Activated CD8-positive, alpha-beta T cell treated with anti-CD3 and anti-CD28 coated beads for 36 hours (primary cell): Measurements from ENCODE around the gene ROS1. TPM values are rescaled to one million over a fixed set of nuclear protein-coding genes. Genes with fewer than 3 reads are reported as not detected.

Source experiments
- ATAC-seq: fragments of 200-7000 bp; cut with Tn5 transposase; one replicate; pipeline ENCODE4 v1.10.0; 2021; ENCODE audit warnings: mild to moderate bottlenecking, moderate library complexity
- CTCF ChIA-PET: fragments of 350-600 bp; sonication (Branson Sonifier 250); formaldehyde crosslinking; loops from one replicate; lab custom pipeline; 2021; ENCODE audit warnings: antibody characterized with exemption; lab: Charles Lee
- POLR2A ChIA-PET: fragments of 350-600 bp; sonication (Branson Sonifier 250); formaldehyde crosslinking; loops from one replicate; lab custom pipeline; 2021; ENCODE audit warnings: antibody characterized with exemption; lab: Charles Lee
- DNase-seq: peaks from one replicate; pipeline ENCODE4 v3.0.0-alpha.2; 2020
- H3K27ac Mint-ChIP-seq: one replicate; pipeline ENCODE4 v1.8.0; 2021; ENCODE audit warnings: mild to moderate bottlenecking, mixed read lengths
- H3K27me3 Mint-ChIP-seq: one replicate; pipeline ENCODE4 v1.8.0; 2021; ENCODE audit warnings: mixed read lengths
- H3K36me3 Mint-ChIP-seq: one replicate; pipeline ENCODE4 v1.8.0; 2021; ENCODE audit warnings: low read depth, mixed read lengths
- H3K4me1 Mint-ChIP-seq: one replicate; pipeline ENCODE4 v1.8.0; 2021; ENCODE audit warnings: low read depth, mixed read lengths
- H3K4me3 Mint-ChIP-seq: one replicate; pipeline ENCODE4 v1.8.0; 2021; ENCODE audit warnings: mild to moderate bottlenecking, moderate library complexity, mixed read lengths
- H3K9me3 Mint-ChIP-seq: one replicate; pipeline ENCODE4 v1.8.0; 2021; ENCODE audit warnings: mixed read lengths
- CTCF ChIP-seq: fragments of 200-600 bp; IDR thresholded peaks from one replicate; pipeline ENCODE4 v1.8.0; 2022; ENCODE audit warnings: antibody characterized with exemption, mild to moderate bottlenecking
- intact Hi-C: fragments of 100-400 bp; cut with micrococcal nuclease; formaldehyde crosslinking; loops from one replicate; pipeline ENCODE4 v1.10.0; 2022
- total RNA-seq, 2 experiments: library from RNA; stranded (reverse); gene quantifications; one replicate each; pipeline ENCODE4 v1.2.3, GENCODE V29; 2021

The ROS1 gene
- total RNA-seq, 2 experiments from 2014 or later, result not detected

DNA sequence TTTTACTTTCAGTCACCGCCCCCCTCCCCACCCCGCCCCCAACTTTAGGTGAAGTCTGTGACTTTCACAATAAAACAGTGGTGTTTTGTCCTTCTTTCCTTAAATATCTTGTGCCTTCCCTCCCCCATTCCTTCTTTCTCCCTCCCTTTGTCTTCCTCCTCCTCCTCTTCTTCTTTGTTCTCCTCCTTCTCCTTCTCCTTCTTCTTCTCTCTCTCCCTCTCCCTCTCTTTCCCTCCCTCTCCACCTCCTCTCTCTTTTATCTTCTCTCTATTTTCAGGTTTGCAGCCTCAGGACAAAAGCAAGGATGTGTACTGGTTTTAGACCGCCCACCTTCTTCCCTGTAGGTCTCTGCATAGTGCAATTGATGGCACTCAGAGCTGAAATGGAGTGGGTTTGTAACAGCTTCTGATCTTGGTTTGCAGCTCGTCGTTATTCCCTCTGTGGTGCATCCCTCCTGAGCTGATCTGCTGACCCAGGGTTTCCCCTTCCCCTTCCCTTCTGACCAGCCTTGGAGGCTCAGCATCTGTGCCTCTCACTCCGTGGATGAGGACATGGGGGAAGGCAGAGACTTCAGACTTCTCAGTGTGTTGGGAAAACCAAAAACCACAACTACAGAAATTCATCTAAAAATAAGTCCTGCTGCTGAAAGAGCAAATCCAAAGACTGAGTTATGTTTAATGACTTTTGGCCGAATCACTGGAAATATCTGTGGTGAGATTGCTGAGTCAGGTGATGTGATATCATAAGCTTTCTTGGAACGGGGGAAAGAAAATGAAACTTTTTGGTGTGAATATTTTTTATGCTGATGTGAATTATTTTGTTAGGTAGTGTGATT, 153.5 kb downstream of the ROS1 start:
- intact Hi-C loops, result no loop called here

GRCh38 chr6:117270843-117271507, 154.8 kb downstream of the ROS1 start:
- POLR2A ChIA-PET, result no interaction called here

More for the DNA sequence above, 153.5 kb downstream of the ROS1 start:
- DNase-seq, result no peak
- CTCF ChIA-PET, result interaction anchor here (1.1 kb wide), 1 partner anchor 11 kb away, joined by 3 read pairs; no protein-coding TSS in a partner anchor
- Mint-ChIP-seq H3K27me3 (peaks cover 64% of the 10 kb centered on the region), H3K27ac (no peak overlapping the region), H3K36me3 (no peaks in the 10 kb centered on the region), H3K4me3 (no peak overlapping the region), H3K9me3 (no peaks in the 10 kb centered on the region), H3K4me1 (peaks cover 5% of the 10 kb centered on the region)
- TF ChIP-seq CTCF, result no peak
- ATAC-seq, result no peak
- POLR2A ChIA-PET, result no interaction called here

GRCh38 chr6:117270055-117270842, 155.5 kb downstream of the ROS1 start:
- TF ChIP-seq CTCF, result no peak
- peaks cover 5% of the 10 kb centered on the region for H3K4me1 Mint-ChIP-seq
- POLR2A ChIA-PET, result no interaction called here
- H3K4me3 Mint-ChIP-seq, result no peak overlapping the region
- no peaks in the 10 kb centered on the region for H3K36me3 Mint-ChIP-seq
- ATAC-seq (no peak), DNase-seq (no peak)
- H3K27me3 Mint-ChIP-seq, result peaks cover 77% of the 10 kb centered on the region
- intact Hi-C loops, result no loop called here
- H3K27ac Mint-ChIP-seq, result no peak overlapping the region
- CTCF ChIA-PET, result interaction anchor here (0.7 kb wide), 1 partner anchor 9 kb away, joined by 3 read pairs; no protein-coding TSS in a partner anchor
- no peaks in the 10 kb centered on the region for H3K9me3 Mint-ChIP-seq

More at GRCh38 chr6:117270843-117271507, 154.8 kb downstream of the ROS1 start:
- DNase-seq, result no peak
- no peaks in the 10 kb centered on the region for H3K9me3 Mint-ChIP-seq
- ATAC-seq, result no peak
- CTCF ChIA-PET, result interaction anchor here (0.7 kb wide), 1 partner anchor 9 kb away, joined by 3 read pairs; no protein-coding TSS in a partner anchor
- intact Hi-C loops, result no loop called here
- peaks cover 75% of the 10 kb centered on the region for H3K27me3 Mint-ChIP-seq
- no peak for TF ChIP-seq CTCF
- H3K36me3 Mint-ChIP-seq, result no peaks in the 10 kb centered on the region
- no peak overlapping the region for H3K27ac Mint-ChIP-seq
- no peak overlapping the region for H3K4me3 Mint-ChIP-seq
- peaks cover 5% of the 10 kb centered on the region for H3K4me1 Mint-ChIP-seq

- H3K36me3 Mint-ChIP-seq, result no peaks in the 10 kb centered on the region
Observed at GRCh38 chr6:117269638-117270054, 156.1 kb downstream of the ROS1 start.

More at GRCh38 chr6:117269638-117270054, 156.1 kb downstream of the ROS1 start:
- Mint-ChIP-seq H3K27ac (no peak overlapping the region), H3K4me3 (no peak overlapping the region), H3K9me3 (no peaks in the 10 kb centered on the region), H3K4me1 (peaks cover 9% of the 10 kb centered on the region), H3K27me3 (peaks cover 77% of the 10 kb centered on the region)
- ChIA-PET CTCF (no interaction called here), POLR2A (no interaction called here)
- intact Hi-C loops, result no loop called here
- no peak for ATAC-seq
- no peak for TF ChIP-seq CTCF
- DNase-seq, result no peak
